ENCODE data around the gene USP35.

DNA sequence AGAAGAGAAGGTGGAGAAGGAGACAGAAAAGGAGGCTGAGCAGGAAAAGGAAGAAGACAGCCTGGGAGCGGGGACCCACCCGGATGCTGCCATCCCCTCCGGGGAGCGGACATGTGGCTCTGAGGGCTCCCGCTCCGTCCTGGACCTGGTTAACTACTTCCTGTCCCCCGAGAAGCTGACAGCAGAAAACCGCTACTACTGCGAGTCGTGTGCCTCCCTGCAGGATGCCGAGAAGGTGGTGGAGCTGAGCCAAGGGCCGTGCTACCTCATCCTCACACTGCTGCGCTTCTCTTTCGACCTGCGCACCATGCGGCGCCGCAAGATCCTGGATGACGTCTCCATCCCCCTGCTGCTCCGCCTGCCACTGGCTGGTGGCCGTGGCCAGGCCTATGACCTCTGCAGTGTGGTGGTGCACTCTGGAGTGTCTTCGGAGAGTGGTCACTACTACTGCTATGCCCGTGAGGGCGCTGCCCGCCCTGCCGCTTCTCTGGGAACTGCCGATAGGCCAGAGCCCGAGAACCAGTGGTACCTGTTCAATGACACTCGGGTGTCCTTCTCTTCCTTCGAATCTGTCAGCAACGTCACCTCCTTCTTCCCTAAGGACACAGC is 21.4 kb downstream of the USP35 start:
- TF ChIP-seq EZH2 (IDR thresholded peaks at IDR 0.05; ENCODE audit: low read length, missing control alignments) = no peak
- TF ChIP-seq, protein P1, sequence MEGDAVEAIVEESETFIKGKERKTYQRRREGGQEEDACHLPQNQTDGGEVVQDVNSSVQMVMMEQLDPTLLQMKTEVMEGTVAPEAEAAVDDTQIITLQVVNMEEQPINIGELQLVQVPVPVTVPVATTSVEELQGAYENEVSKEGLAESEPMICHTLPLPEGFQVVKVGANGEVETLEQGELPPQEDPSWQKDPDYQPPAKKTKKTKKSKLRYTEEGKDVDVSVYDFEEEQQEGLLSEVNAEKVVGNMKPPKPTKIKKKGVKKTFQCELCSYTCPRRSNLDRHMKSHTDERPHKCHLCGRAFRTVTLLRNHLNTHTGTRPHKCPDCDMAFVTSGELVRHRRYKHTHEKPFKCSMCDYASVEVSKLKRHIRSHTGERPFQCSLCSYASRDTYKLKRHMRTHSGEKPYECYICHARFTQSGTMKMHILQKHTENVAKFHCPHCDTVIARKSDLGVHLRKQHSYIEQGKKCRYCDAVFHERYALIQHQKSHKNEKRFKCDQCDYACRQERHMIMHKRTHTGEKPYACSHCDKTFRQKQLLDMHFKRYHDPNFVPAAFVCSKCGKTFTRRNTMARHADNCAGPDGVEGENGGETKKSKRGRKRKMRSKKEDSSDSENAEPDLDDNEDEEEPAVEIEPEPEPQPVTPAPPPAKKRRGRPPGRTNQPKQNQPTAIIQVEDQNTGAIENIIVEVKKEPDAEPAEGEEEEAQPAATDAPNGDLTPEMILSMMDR (conservative IDR thresholded peaks at IDR 0.05 in 1 of 2, IDR thresholded peaks at IDR 0.05 in 1 of 2; ENCODE audit: low read depth in 1 of 2, low read length in 2 of 2) = no peak

Data from fibroblast of lung (primary cell).